ENCODE measurements around the gene SORCS2. TPM values are rescaled to one million over a fixed set of nuclear protein-coding genes. Genes with fewer than 3 reads are reported as not detected.
A peak's percentile ranks its signal among the peaks of the same experiment; 100 is the strongest.

The SORCS2 gene
- total and polyA plus RNA-seq, 4 donors = 2.2 to 7.7 (median 2.5) TPM

DNA sequence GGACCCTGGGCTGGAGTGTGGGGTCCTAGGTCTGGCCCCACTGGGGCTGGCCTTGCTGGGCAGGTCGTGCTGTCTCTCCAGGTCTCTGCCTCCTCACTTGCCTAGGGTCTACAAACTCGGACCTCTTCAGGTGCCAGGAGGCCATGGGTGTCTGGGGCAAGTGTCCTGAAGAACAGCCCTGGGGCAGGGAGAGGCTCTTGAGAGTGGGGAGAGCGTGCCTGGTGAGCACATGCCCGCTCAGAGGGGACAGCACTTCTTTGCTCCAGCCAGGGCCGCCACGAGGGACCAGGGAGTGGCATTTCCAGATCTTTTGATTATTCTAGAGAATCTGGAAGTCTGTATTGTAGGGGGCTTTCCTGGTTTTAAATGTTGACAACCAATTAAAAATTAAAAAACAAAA, 63.7 kb downstream of the SORCS2 start:
- H3K4me1 ChIP-seq (ENCODE audit: control insufficient read depth in 5 of 5, insufficient read depth in 5 of 5, low read length in 5 of 5) = peaks cover 5 to 22% (median 5%) of the 10 kb centered on the region in 5 donors
- H3K9me3 ChIP-seq (ENCODE audit: control insufficient read depth in 4 of 4, insufficient read depth in 3 of 4, low read length in 3 of 4) = peaks cover 0 to 2% (median 0%) of the 10 kb centered on the region in 4 donors
- no peak overlapping the region for H3K27ac ChIP-seq (ENCODE audit: low read depth in 1 of 2, low read length in 1 of 2)
- H3K36me3 ChIP-seq (ENCODE audit: control insufficient read depth in 4 of 4, insufficient read depth in 4 of 4, low read length in 4 of 4) = no peaks in the 10 kb centered on the region
- H3K27me3 ChIP-seq (ENCODE audit: control insufficient read depth in 3 of 3, insufficient read depth in 3 of 3, low read length in 2 of 3) = peaks cover 0 to 3% (median 0%) of the 10 kb centered on the region in 3 donors
- DNase-seq = no peak
- TF ChIP-seq CTCF (IDR thresholded peaks at IDR 0.05; ENCODE audit: control extremely low read depth, extremely low read depth) = no peak
- H3K4me3 ChIP-seq = no peak overlapping the region
- 70 to 78% methylated on average over 6 of the region's 6 CpGs for WGBS, 2 donors
- ATAC-seq (ENCODE audit: insufficient read depth, low FRiP score) = no peak
- H3K9ac ChIP-seq (ENCODE audit: insufficient read depth in 1 of 2, low read length in 2 of 2) = no peak overlapping the region

DNA sequence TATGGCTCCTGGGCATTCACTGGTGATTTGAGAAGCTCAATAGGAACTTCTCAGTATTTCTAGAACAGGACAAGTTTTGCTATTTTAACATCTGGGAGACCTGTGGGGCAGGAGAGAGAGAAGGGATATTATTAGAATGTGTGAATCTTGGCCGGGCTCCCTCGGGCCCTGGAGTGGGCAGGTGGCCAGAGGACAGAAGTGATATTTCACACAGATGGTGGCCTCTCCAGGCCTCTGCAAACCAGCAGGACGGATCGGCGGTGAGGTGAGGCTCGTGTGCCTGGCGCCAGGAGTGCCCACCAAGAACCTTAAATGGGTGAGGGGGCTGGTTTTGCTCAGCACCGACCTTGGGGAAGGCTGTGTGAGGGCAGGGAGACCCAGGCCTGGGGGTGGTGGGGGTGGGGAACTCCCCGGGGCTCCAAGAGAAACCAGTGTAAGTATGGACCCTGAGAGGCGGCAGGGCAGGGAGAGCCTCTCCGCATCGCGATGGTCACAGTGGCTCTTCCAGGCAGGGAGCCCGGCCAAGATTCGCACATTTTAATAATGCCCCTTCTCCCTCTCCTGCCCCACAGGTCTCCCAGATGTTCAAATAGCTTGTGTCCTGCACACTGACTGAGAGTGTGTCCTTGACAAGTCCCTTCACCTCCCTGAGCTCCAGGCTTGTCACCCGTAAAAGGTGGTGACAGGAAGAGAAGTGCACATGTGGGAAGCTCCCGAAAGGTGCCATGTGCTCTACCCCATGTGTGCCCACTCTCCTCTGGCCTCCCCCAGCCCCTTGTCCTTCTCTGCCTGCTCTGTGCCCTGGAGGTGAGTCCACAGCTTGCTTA, 64.9 kb downstream of the SORCS2 start:
- ATAC-seq (ENCODE audit: insufficient read depth, low FRiP score) (no peak), DNase-seq (peak; percentile 57 to 70 (median 68))

GRCh38 chr4:7259039-7259438, 66.7 kb downstream of the SORCS2 start:
- Histone ChIP-seq H3K27me3 (ENCODE audit: control insufficient read depth in 3 of 3, insufficient read depth in 3 of 3, low read length in 2 of 3) (peaks cover 0 to 3% (median 0%) of the 10 kb centered on the region in 3 donors), H3K9ac (ENCODE audit: insufficient read depth in 1 of 2, low read length in 2 of 2) (no peak overlapping the region), H3K4me3 (no peak overlapping the region), H3K27ac (ENCODE audit: low read depth in 1 of 2, low read length in 1 of 2) (no peak overlapping the region), H3K9me3 (ENCODE audit: control insufficient read depth in 4 of 4, insufficient read depth in 3 of 4, low read length in 3 of 4) (peaks cover 0 to 2% (median 0%) of the 10 kb centered on the region in 4 donors), H3K36me3 (ENCODE audit: control insufficient read depth in 4 of 4, insufficient read depth in 4 of 4, low read length in 4 of 4) (no peaks in the 10 kb centered on the region), H3K4me1 (ENCODE audit: control insufficient read depth in 5 of 5, insufficient read depth in 5 of 5, low read length in 5 of 5) (peaks cover 5 to 30% (median 17%) of the 10 kb centered on the region in 5 donors)
- WGBS, 2 donors = 90 to 91% methylated on average over 7 of the region's 7 CpGs
- no peak for TF ChIP-seq CTCF (IDR thresholded peaks at IDR 0.05; ENCODE audit: control extremely low read depth, extremely low read depth)
- DNase-seq = no peak
- no peak for ATAC-seq (ENCODE audit: insufficient read depth, low FRiP score)

More for the DNA sequence above, 64.9 kb downstream of the SORCS2 start:
- Histone ChIP-seq H3K4me1 (ENCODE audit: control insufficient read depth in 5 of 5, insufficient read depth in 5 of 5, low read length in 5 of 5) (peaks cover 5 to 32% (median 17%) of the 10 kb centered on the region in 5 donors), H3K27ac (ENCODE audit: low read depth in 1 of 2, low read length in 1 of 2) (peak overlapping the region in 1 of 2 donors; percentile 62), H3K27me3 (ENCODE audit: control insufficient read depth in 3 of 3, insufficient read depth in 3 of 3, low read length in 2 of 3) (peaks cover 0 to 3% (median 0%) of the 10 kb centered on the region in 3 donors), H3K4me3 (no peak overlapping the region), H3K9ac (ENCODE audit: insufficient read depth in 1 of 2, low read length in 2 of 2) (no peak overlapping the region), H3K36me3 (ENCODE audit: control insufficient read depth in 4 of 4, insufficient read depth in 4 of 4, low read length in 4 of 4) (no peaks in the 10 kb centered on the region), H3K9me3 (ENCODE audit: control insufficient read depth in 4 of 4, insufficient read depth in 3 of 4, low read length in 3 of 4) (peaks cover 0 to 2% (median 0%) of the 10 kb centered on the region in 4 donors)
- no peak for TF ChIP-seq CTCF (IDR thresholded peaks at IDR 0.05; ENCODE audit: control extremely low read depth, extremely low read depth)
- 60 to 82% methylated on average over 17 of the region's 17 CpGs for WGBS, 2 donors
